ENCODE data around the gene VPS36. TPM values are rescaled to one million over a fixed set of nuclear protein-coding genes. Genes with fewer than 3 reads are reported as not detected.
"Not testable (repeated sequence)": the region's sequence is repeated elsewhere in the genome, so short reads cannot be mapped to it uniquely, and the experiment has no call there.

Gene VPS36
- 32.8 TPM for polyA plus RNA-seq (2012; ENCODE audit: insufficient read depth, insufficient read length)

- peak; percentile 85 for DNase-seq (ENCODE audit: low read depth, low spot score)
- H3K4me3 ChIP-seq (ENCODE audit: low read length), result peak within 1 kb of the TSS; percentile 91
Measured at GRCh38 chr13:52450012-52450792, at the start of gene VPS36. TSS of gene VPS36 (minus strand) at chr13:52450634. CDS start at chr13:52450594, 40 bp downstream.

- peak; percentile 7 for DNase-seq (ENCODE audit: low read depth, low spot score)
Measured at GRCh38 chr13:52497979-52498378, 47.5 kb upstream of the VPS36 start.

GRCh38 chr13:52494241-52494640 lies 43.8 kb upstream of the VPS36 start:
- not testable (repeated sequence) for H3K4me3 ChIP-seq (ENCODE audit: low read length); DNase-seq (ENCODE audit: low read depth, low spot score)

More at GRCh38 chr13:52497979-52498378, 47.5 kb upstream of the VPS36 start:
- H3K4me3 ChIP-seq (ENCODE audit: low read length), result not testable (repeated sequence)

GRCh38 chr13:52491015-52491414 lies 40.6 kb upstream of the VPS36 start:
- H3K4me3 ChIP-seq (ENCODE audit: low read length); DNase-seq (ENCODE audit: low read depth, low spot score): not testable (repeated sequence)

GRCh38 chr13:52488763-52489162 lies 38.3 kb upstream of the VPS36 start:
- not testable (repeated sequence) for DNase-seq (ENCODE audit: low read depth, low spot score); H3K4me3 ChIP-seq (ENCODE audit: low read length)

GRCh38 chr13:52487078-52487477 lies 36.6 kb upstream of the VPS36 start:
- DNase-seq (ENCODE audit: low read depth, low spot score); H3K4me3 ChIP-seq (ENCODE audit: low read length): not testable (repeated sequence)

GRCh38 chr13:52480677-52481428 lies 30.4 kb upstream of the VPS36 start:
- not testable (repeated sequence) for DNase-seq (ENCODE audit: low read depth, low spot score); H3K4me3 ChIP-seq (ENCODE audit: low read length)

- DNase-seq (ENCODE audit: low read depth, low spot score), result not testable (repeated sequence)
Measured at GRCh38 chr13:52468487-52468886, 18.1 kb upstream of the VPS36 start.

GRCh38 chr13:52463526-52463925 lies 13.1 kb upstream of the VPS36 start:
- H3K4me3 ChIP-seq (ENCODE audit: low read length), result no peak overlapping the region

More at GRCh38 chr13:52468487-52468886, 18.1 kb upstream of the VPS36 start:
- H3K4me3 ChIP-seq (ENCODE audit: low read length), result not testable (repeated sequence)

GRCh38 chr13:52461265-52461664 lies 10.8 kb upstream of the VPS36 start:
- peak; percentile 68 for DNase-seq (ENCODE audit: low read depth, low spot score)
- no peak overlapping the region for H3K4me3 ChIP-seq (ENCODE audit: low read length)

More at GRCh38 chr13:52463526-52463925, 13.1 kb upstream of the VPS36 start:
- DNase-seq (ENCODE audit: low read depth, low spot score), result peak; percentile 56

GRCh38 chr13:52459668-52460067 lies 9.2 kb upstream of the VPS36 start:
- DNase-seq (ENCODE audit: low read depth, low spot score), result no peak
- H3K4me3 ChIP-seq (ENCODE audit: low read length), result no peak overlapping the region

GRCh38 chr13:52455677-52456041 lies 5.2 kb upstream of the VPS36 start:
- DNase-seq (ENCODE audit: low read depth, low spot score), result peak; percentile 70
- H3K4me3 ChIP-seq (ENCODE audit: low read length), result peak overlapping the region; percentile 82

- H3K4me3 ChIP-seq (ENCODE audit: low read length), result peak within 1 kb of the TSS; percentile 82
- peak; percentile 95 for DNase-seq (ENCODE audit: low read depth, low spot score)
Measured at GRCh38 chr13:52454820-52455676, 4.6 kb upstream of the VPS36 start, which contains the start of gene CKAP2. TSS of gene CKAP2 (plus strand) at chr13:52455478. CDS start at chr13:52455557, 79 bp downstream.

- peak; percentile 35 for DNase-seq (ENCODE audit: low read depth, low spot score)
- peak overlapping the region; percentile 82 for H3K4me3 ChIP-seq (ENCODE audit: low read length)
Measured at GRCh38 chr13:52454459-52454819, 4.0 kb upstream of the VPS36 start.

GRCh38 chr13:52452470-52452869 lies 2.0 kb upstream of the VPS36 start:
- no peak overlapping the region for H3K4me3 ChIP-seq (ENCODE audit: low read length)
- no peak for DNase-seq (ENCODE audit: low read depth, low spot score)

- H3K4me3 ChIP-seq (ENCODE audit: low read length), result no peak overlapping the region
Measured at GRCh38 chr13:52451135-52451804, 836 bp upstream of the VPS36 start.

GRCh38 chr13:52450793-52451116 lies 321 bp upstream of the VPS36 start:
- peak overlapping the region; percentile 40 for H3K4me3 ChIP-seq (ENCODE audit: low read length)
- DNase-seq (ENCODE audit: low read depth, low spot score), result no peak

More at GRCh38 chr13:52451135-52451804, 836 bp upstream of the VPS36 start:
- DNase-seq (ENCODE audit: low read depth, low spot score), result no peak

GRCh38 chr13:52449331-52450011 lies 963 bp downstream of the VPS36 start:
- no peak for DNase-seq (ENCODE audit: low read depth, low spot score)
- H3K4me3 ChIP-seq (ENCODE audit: low read length), result peak overlapping the region; percentile 91

Measured in Jurkat, Clone E6-1 (cell line).